SJSA1 (cell line): ENCODE results near the gene GDPD4. TPM values are rescaled to one million over a fixed set of nuclear protein-coding genes. Genes with fewer than 3 reads are reported as not detected.
"Not testable (repeated sequence)": the region's sequence is repeated elsewhere in the genome, so short reads cannot be mapped to it uniquely, and the experiment has no call there.

ENCODE experiments used
- DNase-seq, 2 experiments: peaks; one replicate each; pipeline ENCODE4 v3.0.0-alpha.2; 2015 to 2020; ENCODE audit warnings: low spot score in 2 of 2, low read depth in 1 of 2
- H3K27ac ChIP-seq: fragments of 250-450 bp; sonication (Bioruptor Pico); 2 replicates; pipeline ENCODE4 v1.5.1; 2020; ENCODE audit warnings: mild to moderate bottlenecking, moderate library complexity
- H3K27me3 ChIP-seq: fragments of 250-450 bp; sonication (Bioruptor Pico); replicated peaks from 2 replicates; pipeline ENCODE4 v1.5.1; 2020; ENCODE audit warnings: mild to moderate bottlenecking, moderate library complexity
- H3K36me3 ChIP-seq: fragments of 250-450 bp; sonication (Bioruptor Pico); 2 replicates; pipeline ENCODE4 v1.5.1; 2020; ENCODE audit warnings: mild to moderate bottlenecking
- H3K4me1 ChIP-seq: fragments of 250-450 bp; sonication (Bioruptor Pico); replicated peaks from 2 replicates; pipeline ENCODE4 v1.6.1; 2021; ENCODE audit warnings: mild to moderate bottlenecking
- H3K4me3 ChIP-seq: fragments of 250-450 bp; sonication (Bioruptor Pico); 2 replicates; pipeline ENCODE4 v1.5.1; 2020; ENCODE audit warnings: mild to moderate bottlenecking
- H3K9me3 ChIP-seq: fragments of 250-450 bp; sonication (Bioruptor Pico); replicated peaks from 2 replicates; pipeline ENCODE4 v1.5.1; 2020; ENCODE audit warnings: mild to moderate bottlenecking
- total RNA-seq: library from RNA; depleted of rRNA; stranded (reverse); fragments of >200 nt; shearing (Covaris generic); gene quantifications from 2 replicates; pipeline ENCODE4 v1.2.3, GENCODE V29; 2014

GDPD4 gene
- total RNA-seq, 1 experiment from 2014 or later: not detected

DNA sequence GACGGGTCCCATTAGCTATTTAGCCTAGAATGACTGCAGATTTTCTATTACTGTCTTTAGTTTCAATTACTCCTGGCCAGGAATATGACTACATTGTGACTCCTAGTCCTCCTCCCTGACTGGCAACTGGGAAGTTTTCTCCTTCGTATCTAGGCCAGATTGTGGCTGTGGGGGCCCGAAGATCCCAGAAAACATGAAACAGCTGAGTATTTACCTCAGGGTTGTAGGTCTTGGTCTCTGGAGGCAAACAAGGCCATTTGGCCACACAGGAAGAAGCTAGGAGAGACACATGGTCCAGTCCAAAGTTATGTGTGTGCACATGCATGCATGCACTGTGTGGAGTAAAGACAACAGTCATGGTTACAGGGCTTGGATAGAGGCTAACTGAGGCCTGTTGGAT is 10.2 kb upstream of the GDPD4 start:
- Histone ChIP-seq H3K4me1 (no peaks in the 10 kb centered on the region), H3K27ac (no peak overlapping the region), H3K9me3 (no peaks in the 10 kb centered on the region), H3K4me3 (no peak overlapping the region), H3K36me3 (no peaks in the 10 kb centered on the region), H3K27me3 (no peaks in the 10 kb centered on the region)
- DNase-seq: no peak

GRCh38 chr11:77310721-77311120 is 9.2 kb upstream of the GDPD4 start:
- H3K36me3 ChIP-seq: no peaks in the 10 kb centered on the region
- H3K4me1 ChIP-seq: no peaks in the 10 kb centered on the region
- no peaks in the 10 kb centered on the region for H3K27me3 ChIP-seq
- H3K9me3 ChIP-seq: no peaks in the 10 kb centered on the region
- no peak overlapping the region for H3K4me3 ChIP-seq
- H3K27ac ChIP-seq: no peak overlapping the region
- DNase-seq: no peak

GRCh38 chr11:77309401-77310085 is 8.1 kb upstream of the GDPD4 start:
- DNase-seq: no peak
- Histone ChIP-seq H3K27ac (no peak overlapping the region), H3K4me3 (no peak overlapping the region), H3K27me3 (no peaks in the 10 kb centered on the region), H3K9me3 (no peaks in the 10 kb centered on the region), H3K36me3 (no peaks in the 10 kb centered on the region), H3K4me1 (no peaks in the 10 kb centered on the region)

DNA sequence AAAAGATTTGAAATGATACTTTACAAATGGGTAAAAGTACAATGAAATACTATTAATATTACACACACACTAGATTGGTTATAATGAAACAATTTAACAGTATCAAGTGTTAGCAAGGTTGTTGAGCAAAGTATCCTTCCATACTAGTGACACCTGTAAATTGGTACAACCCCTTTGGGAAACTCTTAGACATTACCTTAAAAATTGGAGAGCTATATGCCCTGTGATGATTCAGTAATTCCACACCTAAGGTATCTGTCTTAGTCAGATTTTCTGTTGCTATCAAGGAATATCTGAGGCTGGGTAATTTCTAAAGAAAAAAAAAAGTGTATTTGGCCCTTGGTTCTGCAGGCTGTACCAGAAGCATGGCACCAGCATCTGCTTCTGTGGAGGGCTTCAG is 7.4 kb upstream of the GDPD4 start:
- Histone ChIP-seq H3K4me1 (no peaks in the 10 kb centered on the region), H3K9me3 (no peaks in the 10 kb centered on the region), H3K27ac (no peak overlapping the region), H3K36me3 (no peaks in the 10 kb centered on the region), H3K4me3 (no peak overlapping the region), H3K27me3 (no peaks in the 10 kb centered on the region)
- DNase-seq: no peak

DNA sequence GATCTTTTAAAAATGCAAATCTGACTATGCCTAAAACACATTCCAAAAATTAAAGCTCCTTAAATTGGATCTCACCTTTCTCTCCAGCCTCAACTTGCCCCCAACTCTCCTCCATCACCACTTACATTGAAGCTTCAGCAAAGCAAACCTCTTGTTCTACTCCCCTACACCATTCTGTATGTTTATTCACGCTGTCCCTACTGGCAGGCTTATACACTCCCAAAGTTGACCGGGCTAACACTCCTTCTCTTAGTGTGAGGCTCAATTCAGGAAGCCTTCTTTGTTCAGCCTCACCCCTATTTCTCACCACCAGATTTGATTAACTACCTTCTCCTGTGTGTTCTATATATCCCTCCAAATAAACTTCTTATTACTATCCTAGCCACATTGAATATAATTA is 1.8 kb upstream of the GDPD4 start:
- no peaks in the 10 kb centered on the region for H3K4me1 ChIP-seq
- no peak for DNase-seq
- no peak overlapping the region for H3K27ac ChIP-seq
- H3K36me3 ChIP-seq: no peaks in the 10 kb centered on the region
- H3K4me3 ChIP-seq: no peak overlapping the region
- no peaks in the 10 kb centered on the region for H3K27me3 ChIP-seq
- no peaks in the 10 kb centered on the region for H3K9me3 ChIP-seq

DNA sequence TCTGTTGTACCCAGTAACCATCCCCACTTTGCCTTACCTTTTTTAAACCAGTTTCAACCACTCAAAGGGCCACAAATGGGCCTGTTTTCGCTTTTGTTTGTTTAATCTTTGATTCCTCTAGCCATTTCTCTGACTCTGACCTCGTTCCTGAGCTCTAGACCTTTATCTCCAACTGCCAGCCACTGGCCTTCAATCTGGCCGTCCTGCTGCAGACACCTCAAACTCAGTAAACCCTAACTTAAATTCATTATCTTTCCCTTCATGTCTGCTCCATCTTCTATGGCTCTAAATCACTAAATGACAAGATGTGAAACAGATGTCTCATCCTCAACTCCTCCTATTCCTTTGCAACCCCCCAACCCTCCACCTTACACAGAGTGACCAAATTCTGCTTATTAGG is 1.3 kb upstream of the GDPD4 start:
- Histone ChIP-seq H3K27me3 (no peaks in the 10 kb centered on the region), H3K36me3 (no peaks in the 10 kb centered on the region), H3K4me1 (no peaks in the 10 kb centered on the region), H3K4me3 (no peak overlapping the region), H3K27ac (no peak overlapping the region), H3K9me3 (no peaks in the 10 kb centered on the region)
- DNase-seq: no peak

GRCh38 chr11:77300695-77301094 is 791 bp downstream of the GDPD4 start:
- H3K9me3 ChIP-seq: no peaks in the 10 kb centered on the region
- no peak for DNase-seq
- H3K27me3 ChIP-seq: no peaks in the 10 kb centered on the region
- H3K4me1 ChIP-seq: no peaks in the 10 kb centered on the region
- no peak overlapping the region for H3K4me3 ChIP-seq
- no peaks in the 10 kb centered on the region for H3K36me3 ChIP-seq
- H3K27ac ChIP-seq: no peak overlapping the region

DNA sequence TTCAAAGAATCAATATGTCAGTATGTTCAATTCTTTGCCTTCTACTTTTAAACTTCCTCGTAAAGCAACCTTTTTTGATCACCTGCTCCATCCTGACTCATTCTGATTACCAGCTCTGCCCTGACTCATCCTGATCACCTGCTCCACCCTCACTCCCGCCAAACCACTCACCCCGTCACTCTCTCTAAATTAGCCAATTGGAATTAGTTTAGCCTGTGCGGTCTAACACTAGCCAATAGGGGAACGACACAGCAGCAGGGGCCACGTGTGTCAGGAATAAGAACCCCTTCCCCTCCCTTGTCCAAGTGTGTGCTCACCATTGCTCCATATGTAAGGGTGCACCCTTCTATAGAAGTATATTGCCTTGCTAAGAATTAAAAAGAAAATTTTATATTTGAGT is 1.5 kb downstream of the GDPD4 start:
- not testable (repeated sequence) for H3K27ac ChIP-seq, H3K9me3 ChIP-seq, H3K36me3 ChIP-seq, DNase-seq, H3K27me3 ChIP-seq, H3K4me1 ChIP-seq, H3K4me3 ChIP-seq

GRCh38 chr11:77299528-77299993 is 1.9 kb downstream of the GDPD4 start:
- no peaks in the 10 kb centered on the region for H3K36me3 ChIP-seq
- no peaks in the 10 kb centered on the region for H3K4me1 ChIP-seq
- DNase-seq: no peak
- H3K27me3 ChIP-seq: no peaks in the 10 kb centered on the region
- no peak overlapping the region for H3K4me3 ChIP-seq
- no peaks in the 10 kb centered on the region for H3K9me3 ChIP-seq
- H3K27ac ChIP-seq: no peak overlapping the region

DNA sequence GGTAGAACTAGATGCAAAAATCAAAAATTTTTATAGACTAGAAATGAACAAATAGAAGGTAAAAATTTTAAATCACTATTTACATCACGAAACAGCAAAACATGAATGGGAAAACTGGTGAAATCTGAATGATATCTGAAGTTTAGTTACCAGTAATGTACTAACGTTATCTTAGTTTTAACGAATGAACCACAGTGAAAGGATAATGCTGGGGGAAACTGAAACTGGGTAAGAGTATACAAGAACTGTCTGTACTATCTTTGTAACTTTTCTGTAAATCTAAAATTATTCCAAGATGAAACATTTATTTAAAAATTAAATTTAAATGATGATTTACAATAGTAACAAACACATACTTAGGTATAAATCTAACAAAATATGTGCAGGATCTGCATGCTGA is 7.4 kb downstream of the GDPD4 start:
- Histone ChIP-seq H3K27me3 (no peaks in the 10 kb centered on the region), H3K9me3 (no peaks in the 10 kb centered on the region), H3K4me3 (no peak overlapping the region), H3K36me3 (no peaks in the 10 kb centered on the region), H3K27ac (no peak overlapping the region), H3K4me1 (no peaks in the 10 kb centered on the region)
- DNase-seq: no peak

DNA sequence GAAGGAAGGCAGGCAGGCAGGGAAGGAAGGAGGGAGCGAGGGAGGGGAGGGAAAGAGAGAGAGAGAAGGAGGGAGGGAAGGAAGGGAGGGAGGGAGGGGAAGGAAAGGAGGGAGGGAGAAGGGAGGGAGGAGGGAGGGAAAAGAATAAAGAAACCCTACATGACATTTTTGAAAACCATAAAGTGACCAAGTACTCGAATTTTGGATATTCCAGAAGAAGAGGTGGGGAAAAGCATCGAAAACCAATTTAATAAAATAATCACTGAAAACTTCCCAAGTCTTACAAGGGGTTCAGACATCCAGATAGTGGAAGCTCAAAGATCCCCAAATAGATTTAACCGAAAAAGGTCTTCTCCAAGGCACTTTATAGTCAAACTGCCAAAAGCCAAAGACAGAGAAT is 11.7 kb downstream of the GDPD4 start:
- Histone ChIP-seq H3K27ac (no peak overlapping the region), H3K4me3 (no peak overlapping the region), H3K4me1 (peaks cover 7% of the 10 kb centered on the region), H3K27me3 (no peaks in the 10 kb centered on the region), H3K9me3 (no peaks in the 10 kb centered on the region), H3K36me3 (no peaks in the 10 kb centered on the region)
- DNase-seq: no peak

- peak in 1 of 2 experiments; percentile 29 for DNase-seq
- no peaks in the 10 kb centered on the region for H3K27me3 ChIP-seq
- H3K27ac ChIP-seq: no peak overlapping the region
- no peak overlapping the region for H3K4me3 ChIP-seq
- no peaks in the 10 kb centered on the region for H3K9me3 ChIP-seq
- H3K36me3 ChIP-seq: no peaks in the 10 kb centered on the region
- H3K4me1 ChIP-seq: peaks cover 7% of the 10 kb centered on the region
Measured at GRCh38 chr11:77287615-77288273, 13.7 kb downstream of the GDPD4 start.

GRCh38 chr11:77287136-77287535 is 14.3 kb downstream of the GDPD4 start:
- Histone ChIP-seq H3K27ac (no peak overlapping the region), H3K9me3 (no peaks in the 10 kb centered on the region), H3K4me1 (peaks cover 7% of the 10 kb centered on the region), H3K36me3 (no peaks in the 10 kb centered on the region), H3K27me3 (no peaks in the 10 kb centered on the region), H3K4me3 (no peak overlapping the region)
- DNase-seq: peak in 1 of 2 experiments; percentile 1

- H3K36me3 ChIP-seq: no peaks in the 10 kb centered on the region
- H3K9me3 ChIP-seq: no peaks in the 10 kb centered on the region
- H3K27ac ChIP-seq: no peak overlapping the region
Measured at GRCh38 chr11:77284476-77285468, 16.7 kb downstream of the GDPD4 start.

More at GRCh38 chr11:77284476-77285468, 16.7 kb downstream of the GDPD4 start:
- no peaks in the 10 kb centered on the region for H3K27me3 ChIP-seq
- no peak for DNase-seq
- H3K4me3 ChIP-seq: no peak overlapping the region
- H3K4me1 ChIP-seq: peaks cover 7% of the 10 kb centered on the region
